Panc1 (cell line): ENCODE measurements around the gene NOS1AP.

Source experiments
- CTCF ChIP-seq: fragments of 450-650 bp; IDR thresholded peaks from 2 replicates; pipeline ENCODE4 v1.5.1; 2017; ENCODE audit warnings: mild to moderate bottlenecking
- POLR2AphosphoS5 ChIP-seq: IDR thresholded peaks from 2 replicates; pipeline ENCODE4 v1.6.1; 2012; ENCODE audit warnings: mild to moderate bottlenecking, low read depth, low read length, moderate library complexity
- SIN3A ChIP-seq: IDR thresholded peaks from 2 replicates; pipeline ENCODE4 v1.6.1; 2012; ENCODE audit warnings: low read depth, mild to moderate bottlenecking, low read length, moderate library complexity, borderline replicate concordance; ENCODE audit not compliant: insufficient read depth
- TCF7L2 ChIP-seq: IDR thresholded peaks from 2 replicates; pipeline ENCODE4 v1.6.1; 2011; ENCODE audit warnings: mild to moderate bottlenecking, low read depth, low read length, inconsistent platforms
- TF ChIP-seq, protein P1 (sequence below), 2 experiments: IDR thresholded peaks; 2 replicates each; pipeline ENCODE4 v1.6.1; 2011 to 2012; ENCODE audit warnings: low read depth in 2 of 2, control low read depth in 1 of 2, low read length in 1 of 2, mild to moderate bottlenecking in 1 of 2, moderate library complexity in 1 of 2; ENCODE audit not compliant: insufficient read depth in 1 of 2

GRCh38 chr1:162366149-162366548, 296.7 kb downstream of the NOS1AP start:
- no peak for TF ChIP-seq CTCF
- no peak for TF ChIP-seq TCF7L2
- no peak for TF ChIP-seq POLR2AphosphoS5
- TF ChIP-seq, protein P1, sequence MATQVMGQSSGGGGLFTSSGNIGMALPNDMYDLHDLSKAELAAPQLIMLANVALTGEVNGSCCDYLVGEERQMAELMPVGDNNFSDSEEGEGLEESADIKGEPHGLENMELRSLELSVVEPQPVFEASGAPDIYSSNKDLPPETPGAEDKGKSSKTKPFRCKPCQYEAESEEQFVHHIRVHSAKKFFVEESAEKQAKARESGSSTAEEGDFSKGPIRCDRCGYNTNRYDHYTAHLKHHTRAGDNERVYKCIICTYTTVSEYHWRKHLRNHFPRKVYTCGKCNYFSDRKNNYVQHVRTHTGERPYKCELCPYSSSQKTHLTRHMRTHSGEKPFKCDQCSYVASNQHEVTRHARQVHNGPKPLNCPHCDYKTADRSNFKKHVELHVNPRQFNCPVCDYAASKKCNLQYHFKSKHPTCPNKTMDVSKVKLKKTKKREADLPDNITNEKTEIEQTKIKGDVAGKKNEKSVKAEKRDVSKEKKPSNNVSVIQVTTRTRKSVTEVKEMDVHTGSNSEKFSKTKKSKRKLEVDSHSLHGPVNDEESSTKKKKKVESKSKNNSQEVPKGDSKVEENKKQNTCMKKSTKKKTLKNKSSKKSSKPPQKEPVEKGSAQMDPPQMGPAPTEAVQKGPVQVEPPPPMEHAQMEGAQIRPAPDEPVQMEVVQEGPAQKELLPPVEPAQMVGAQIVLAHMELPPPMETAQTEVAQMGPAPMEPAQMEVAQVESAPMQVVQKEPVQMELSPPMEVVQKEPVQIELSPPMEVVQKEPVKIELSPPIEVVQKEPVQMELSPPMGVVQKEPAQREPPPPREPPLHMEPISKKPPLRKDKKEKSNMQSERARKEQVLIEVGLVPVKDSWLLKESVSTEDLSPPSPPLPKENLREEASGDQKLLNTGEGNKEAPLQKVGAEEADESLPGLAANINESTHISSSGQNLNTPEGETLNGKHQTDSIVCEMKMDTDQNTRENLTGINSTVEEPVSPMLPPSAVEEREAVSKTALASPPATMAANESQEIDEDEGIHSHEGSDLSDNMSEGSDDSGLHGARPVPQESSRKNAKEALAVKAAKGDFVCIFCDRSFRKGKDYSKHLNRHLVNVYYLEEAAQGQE (IDR thresholded peaks at IDR 0.05; ENCODE audit: insufficient read depth in 1 of 2, low read depth in 2 of 2, low read length in 1 of 2) = no peak
- no peak for TF ChIP-seq SIN3A
